Body of pancreas (tissue), 4 donors: ENCODE data around the gene HOXD8. TPM values are rescaled to one million over a fixed set of nuclear protein-coding genes. Genes with fewer than 3 reads are reported as not detected.

Experiments used
- ATAC-seq: fragments of 150-250 bp; one replicate; pipeline ENCODE4 v1.9.1; 2016
- DNase-seq, 4 donors: peaks; one replicate each; pipeline ENCODE4 v3.0.0-alpha.2; 2019
- H3K27ac ChIP-seq, 4 donors: fragments of 200-600 bp; sonication (generic); 1 replicate in 3 of 4; 2 replicates in 1 of 4; pipeline versions ENCODE4 v1.5.1 to v1.6.1; 2016 to 2019; ENCODE audit warnings: mild to moderate bottlenecking in 1 of 4, mixed read lengths in 1 of 4, moderate library complexity in 1 of 4
- H3K27me3 ChIP-seq, 2 donors: fragments of 200-600 bp; sonication (generic); one replicate each; pipeline ENCODE4 v1.6.0; 2016; ENCODE audit warnings: mild to moderate bottlenecking in 1 of 2
- H3K36me3 ChIP-seq, 2 donors: fragments of 200-600 bp; sonication (generic); replicated peaks in 1 of 2; 2 replicates each; pipeline ENCODE4 v1.5.1; 2016; ENCODE audit warnings: low read depth in 2 of 2; ENCODE audit not compliant: insufficient read depth in 1 of 2
- H3K4me1 ChIP-seq: fragments of 200-600 bp; sonication (generic); one replicate; pipeline ENCODE4 v1.6.0; 2016
- H3K4me3 ChIP-seq, 2 donors: fragments of 200-600 bp; sonication (generic); 1 replicate in 1 of 2; 2 replicates in 1 of 2; pipeline ENCODE4 v1.5.1; 2016 to 2019
- H3K9me3 ChIP-seq, 3 donors: fragments of 200-600 bp; sonication (generic); 1 replicate in 2 of 3; 2 replicates in 1 of 3; pipeline ENCODE4 v1.5.1; 2016
- POLR2A ChIP-seq, 3 donors: fragments of 450-650 bp; IDR thresholded peaks; one replicate each; pipeline ENCODE4 v1.6.1; 2016; ENCODE audit warnings: antibody characterized with exemption in 3 of 3, mild to moderate bottlenecking in 2 of 3
- WGBS, 2 donors: methylation state at CpG; one replicate each; pipeline ENCODE4 v1.1.5; 2017; 5-methylcytosine and 5-hydroxymethylcytosine counted together
- intact Hi-C: fragments of 100-400 bp; cut with DNase I; formaldehyde crosslinking; loops from one replicate; pipeline ENCODE4 v1.15.1; 2023
- microRNA counts, 2 donors: library from miRNA; unstranded; fragments of <30 nt; microRNA quantifications; one replicate each; lab custom pipeline; 2017
- microRNA-seq, 2 donors: library from miRNA; unstranded; fragments of <30 nt; microRNA quantifications; one replicate each; pipeline ENCODE4, GENCODE V29; 2016; ENCODE audit warnings: borderline number of aligned reads in 2 of 2, borderline replicate concordance in 2 of 2
- small RNA-seq: library from RNA; depleted of rRNA; stranded (forward); fragments of <200 nt; gene quantifications from one replicate; pipeline ENCODE3, GENCODE V24; 2016
- total RNA-seq, 2 donors: library from RNA; depleted of rRNA; stranded (reverse); fragments of >200 nt; gene quantifications; one replicate each; pipeline ENCODE4 v1.1.0, GENCODE V29; 2016
- TF ChIP-seq, protein P1 (sequence below), 7 experiments: fragments of 450-650 bp in 4 of 7; fragments of 200-600 bp in 3 of 7; sonication (generic) in 3 of 7; IDR thresholded peaks; one replicate each; pipeline ENCODE4 v1.5.1; 2016 to 2019; ENCODE audit warnings: antibody characterized with exemption in 7 of 7

Gene HOXD8
- total RNA-seq, 2 donors from 2014 or later: 2.6 to 3.1 TPM

DNA sequence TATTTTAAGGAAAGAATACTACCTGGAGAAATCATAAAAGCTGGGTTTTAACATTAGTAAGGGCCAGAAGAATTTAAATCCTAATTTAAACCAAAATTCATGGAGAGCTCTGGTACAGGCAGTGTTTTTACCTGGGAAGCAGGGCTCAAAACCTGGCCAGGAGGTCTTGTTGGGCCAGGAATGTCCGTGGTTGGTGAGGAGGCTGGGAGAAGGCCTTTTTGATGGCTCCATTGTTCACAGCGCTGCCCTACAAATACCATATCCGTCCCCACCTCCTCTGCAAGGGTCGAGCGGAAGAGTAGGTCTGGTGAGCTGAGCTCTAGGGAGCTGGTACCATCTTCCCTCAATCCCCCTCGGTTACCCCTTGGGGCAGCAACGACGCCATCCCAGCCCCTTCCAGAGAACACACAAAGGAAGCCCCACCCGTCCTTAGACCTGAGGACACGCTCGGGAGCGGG lies 48.1 kb downstream of the HOXD8 start:
- Histone ChIP-seq H3K4me3 (no peak overlapping the region), H3K27ac (no peak overlapping the region), H3K27me3 (peaks cover 0 to 33% of the 10 kb centered on the region in 2 donors), H3K36me3 (no peaks in the 10 kb centered on the region), H3K4me1 (peaks cover 21% of the 10 kb centered on the region), H3K9me3 (no peaks in the 10 kb centered on the region)
- intact Hi-C loops: no loop called here
- TF ChIP-seq, protein P1, sequence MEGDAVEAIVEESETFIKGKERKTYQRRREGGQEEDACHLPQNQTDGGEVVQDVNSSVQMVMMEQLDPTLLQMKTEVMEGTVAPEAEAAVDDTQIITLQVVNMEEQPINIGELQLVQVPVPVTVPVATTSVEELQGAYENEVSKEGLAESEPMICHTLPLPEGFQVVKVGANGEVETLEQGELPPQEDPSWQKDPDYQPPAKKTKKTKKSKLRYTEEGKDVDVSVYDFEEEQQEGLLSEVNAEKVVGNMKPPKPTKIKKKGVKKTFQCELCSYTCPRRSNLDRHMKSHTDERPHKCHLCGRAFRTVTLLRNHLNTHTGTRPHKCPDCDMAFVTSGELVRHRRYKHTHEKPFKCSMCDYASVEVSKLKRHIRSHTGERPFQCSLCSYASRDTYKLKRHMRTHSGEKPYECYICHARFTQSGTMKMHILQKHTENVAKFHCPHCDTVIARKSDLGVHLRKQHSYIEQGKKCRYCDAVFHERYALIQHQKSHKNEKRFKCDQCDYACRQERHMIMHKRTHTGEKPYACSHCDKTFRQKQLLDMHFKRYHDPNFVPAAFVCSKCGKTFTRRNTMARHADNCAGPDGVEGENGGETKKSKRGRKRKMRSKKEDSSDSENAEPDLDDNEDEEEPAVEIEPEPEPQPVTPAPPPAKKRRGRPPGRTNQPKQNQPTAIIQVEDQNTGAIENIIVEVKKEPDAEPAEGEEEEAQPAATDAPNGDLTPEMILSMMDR (IDR thresholded peaks at IDR 0.05): no peak
- WGBS, 2 donors: 16 to 19% methylated on average over 8 to 12 of the region's 12 CpGs
- peak; percentile 19 for ATAC-seq
- DNase-seq: no peak

DNA sequence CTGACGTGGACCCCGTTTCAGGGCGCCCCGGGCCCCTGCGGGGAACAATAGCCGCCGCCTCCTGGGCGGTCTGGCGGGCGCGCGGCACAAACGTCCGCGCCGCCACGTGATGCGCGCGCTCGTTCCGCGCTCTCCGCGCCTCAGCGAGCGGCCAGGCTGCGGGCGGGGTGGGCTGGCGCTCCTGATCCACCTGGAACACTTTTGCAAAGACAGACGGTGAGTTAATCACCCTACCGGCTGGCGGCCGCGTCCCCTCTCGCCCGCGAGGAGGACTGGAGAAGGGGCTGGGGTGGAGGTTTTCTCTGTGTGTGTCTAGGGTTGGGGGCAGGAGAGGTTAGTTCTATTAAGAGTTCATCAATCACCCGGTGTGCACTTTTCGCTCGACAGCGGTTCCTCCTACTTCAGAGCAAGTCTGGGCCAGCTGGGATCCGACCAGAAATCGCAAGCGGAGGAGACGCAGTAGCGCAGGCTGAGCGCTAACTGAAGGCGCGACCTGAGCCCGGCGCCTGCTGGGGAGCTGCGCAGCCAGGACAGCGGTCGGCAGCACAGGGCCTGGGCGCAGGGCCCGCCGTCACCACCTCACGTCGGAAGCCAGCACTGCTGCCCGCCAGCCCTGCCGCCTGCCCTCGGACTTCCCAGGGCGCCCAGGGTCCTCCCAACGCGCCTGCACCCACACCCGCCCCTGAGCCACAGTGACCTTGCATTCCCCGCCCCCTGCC lies 48.7 kb downstream of the HOXD8 start:
- DNase-seq (no peak), ATAC-seq (peak; percentile 33)
- 4 to 7% methylated on average over 10 to 66 of the region's 68 CpGs for WGBS, 2 donors
- no peak overlapping the region for H3K27ac ChIP-seq
- no peak overlapping the region for H3K4me3 ChIP-seq
- no peaks in the 10 kb centered on the region for H3K9me3 ChIP-seq
- H3K4me1 ChIP-seq: peaks cover 21% of the 10 kb centered on the region
- no peaks in the 10 kb centered on the region for H3K36me3 ChIP-seq
- peaks cover 0 to 31% of the 10 kb centered on the region in 2 donors for H3K27me3 ChIP-seq
- intact Hi-C loops: no loop called here
- no peak for TF ChIP-seq POLR2A (IDR thresholded peaks at IDR 0.05)
- TF ChIP-seq, protein P1 (IDR thresholded peaks at IDR 0.05): no peak

DNA sequence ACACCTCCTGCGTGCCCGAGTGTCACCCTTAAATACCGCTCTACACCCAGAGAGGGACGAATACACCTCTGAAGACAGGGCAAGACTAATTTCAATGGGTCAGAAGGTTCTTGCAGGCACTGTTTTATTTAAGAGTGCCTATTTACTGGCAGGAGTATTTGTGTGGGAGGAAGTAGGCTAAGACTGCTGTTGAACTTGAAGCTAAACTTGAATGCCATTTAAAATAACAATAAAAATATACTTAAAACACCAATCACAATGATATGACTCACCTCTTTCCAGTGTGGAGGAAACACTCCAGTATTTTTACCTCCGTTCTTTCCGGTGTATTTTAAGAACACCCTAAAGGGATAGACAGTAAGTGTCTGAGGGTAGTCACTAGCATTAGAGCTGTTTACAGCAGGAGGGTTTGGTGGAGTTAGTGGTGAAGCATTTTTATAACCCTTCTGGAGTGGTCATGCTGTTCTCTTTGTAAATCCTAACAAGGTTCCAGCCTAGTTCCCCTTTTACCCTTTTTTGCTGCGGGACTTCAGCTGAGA lies 49.3 kb downstream of the HOXD8 start:
- Histone ChIP-seq H3K9me3 (no peaks in the 10 kb centered on the region), H3K36me3 (no peaks in the 10 kb centered on the region), H3K27me3 (peaks cover 0 to 37% of the 10 kb centered on the region in 2 donors), H3K4me3 (no peak overlapping the region), H3K27ac (no peak overlapping the region), H3K4me1 (peaks cover 21% of the 10 kb centered on the region)
- intact Hi-C loops: no loop called here
- ATAC-seq (peak; percentile 34), DNase-seq (no peak)
- 15 to 32% methylated on average over 7 of the region's 7 CpGs for WGBS, 2 donors
- TF ChIP-seq POLR2A (IDR thresholded peaks at IDR 0.05): no peak
- TF ChIP-seq, protein P1 (IDR thresholded peaks at IDR 0.05): no peak

DNA sequence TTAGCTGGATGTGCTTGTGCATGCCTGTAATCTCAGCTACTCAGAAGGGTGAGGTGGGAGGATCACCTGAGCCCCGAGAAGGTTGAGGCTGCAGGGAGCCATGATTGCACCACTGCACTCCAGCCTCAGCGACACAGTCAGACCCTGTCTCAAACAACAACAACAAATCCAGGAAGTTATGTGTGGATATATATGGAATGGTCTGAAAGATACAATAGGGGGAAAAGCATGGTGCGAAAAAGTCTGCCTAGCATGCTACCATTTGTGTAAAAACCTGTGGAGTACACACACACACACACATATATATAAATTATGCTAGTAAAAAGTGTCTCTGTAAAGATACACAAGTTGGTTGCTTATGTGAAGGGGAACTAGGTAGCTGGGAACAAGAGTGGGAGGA lies 52.0 kb downstream of the HOXD8 start:
- Histone ChIP-seq H3K36me3 (no peaks in the 10 kb centered on the region), H3K4me3 (no peak overlapping the region), H3K4me1 (peaks cover 10% of the 10 kb centered on the region), H3K27ac (no peak overlapping the region), H3K27me3 (peaks cover 0 to 19% of the 10 kb centered on the region in 2 donors), H3K9me3 (no peaks in the 10 kb centered on the region)
- TF ChIP-seq, protein P1 (IDR thresholded peaks at IDR 0.05): no peak
- no peak for TF ChIP-seq POLR2A (IDR thresholded peaks at IDR 0.05)
- WGBS, 2 donors: 57 to 67% methylated on average over 3 of the region's 3 CpGs
- no peak for ATAC-seq
- no peak for DNase-seq
- intact Hi-C loops: no loop called here

MicroRNA genes within 50 kb of the gene (microRNA counts, 767-probe panel; counts per million panel counts)
- 0 to 736 counts per million in 2 donors for microRNA hsa-miR-10b-5p (lab: Ali Mortazavi, UCI)

Small RNAs within 50 kb of the gene (microRNA-seq; reads per million reads assigned to microRNA genes)
- 1,507 to 2,877 reads per million in 2 donors for gene MIR10B

Small RNAs within 50 kb of the gene (small RNA-seq; reads per million reads assigned to genes)
- gene MIR10B: 48,833 reads per million, percentile 100 among the genes with 10 or more reads in this experiment

Other genes with a start within 250 kb of the HOXD8 start
- gene LNPK, start 127.4 kb upstream of the HOXD8 start, total RNA-seq: 10 to 100 TPM in 1 of 2 donors, 1 to 10 TPM in 1; 6.6 to 10.6 TPM
- gene EVX2, start 45.7 kb upstream of the HOXD8 start, total RNA-seq: not detected
- not detected for gene HOXD13, start 37.0 kb upstream of the HOXD8 start, total RNA-seq
- not detected for gene HOXD12, start 29.9 kb upstream of the HOXD8 start, total RNA-seq
- gene HOXD11, start 22.4 kb upstream of the HOXD8 start, total RNA-seq: not detected
- gene HOXD10, start 12.9 kb upstream of the HOXD8 start, total RNA-seq: under 1 TPM in 1 of 2 donors, not detected in 1; 0.26 TPM
- 1 to 10 TPM in 1 of 2 donors, under 1 TPM in 1; 0.33 to 1.6 TPM for gene HOXD9, start 7.0 kb upstream of the HOXD8 start, total RNA-seq
- gene HOXD4, start 21.8 kb downstream of the HOXD8 start, total RNA-seq: under 1 TPM in 1 of 2 donors, not detected in 1; 0.78 TPM
- under 1 TPM in 1 of 2 donors, not detected in 1; 0.26 TPM for gene HOXD3, start 27.6 kb downstream of the HOXD8 start, total RNA-seq
- gene HOXD1, start 59.0 kb downstream of the HOXD8 start, total RNA-seq: under 1 TPM in 1 of 2 donors, not detected in 1; 0.26 TPM
- gene MTX2, start 139.7 kb downstream of the HOXD8 start, total RNA-seq: 10 to 100 TPM in 1 of 2 donors, 1 to 10 TPM in 1; 6.6 to 15.6 TPM